Measurements from ENCODE around the gene TMEM79. TPM values are rescaled to one million over a fixed set of nuclear protein-coding genes. Genes with fewer than 3 reads are reported as not detected.
A peak's percentile ranks its signal among the peaks of the same experiment; 100 is the strongest.

TMEM79 gene
- total RNA-seq, 4 donors from 2014 or later, result 1.7 to 4.5 (median 3.1) TPM

DNA sequence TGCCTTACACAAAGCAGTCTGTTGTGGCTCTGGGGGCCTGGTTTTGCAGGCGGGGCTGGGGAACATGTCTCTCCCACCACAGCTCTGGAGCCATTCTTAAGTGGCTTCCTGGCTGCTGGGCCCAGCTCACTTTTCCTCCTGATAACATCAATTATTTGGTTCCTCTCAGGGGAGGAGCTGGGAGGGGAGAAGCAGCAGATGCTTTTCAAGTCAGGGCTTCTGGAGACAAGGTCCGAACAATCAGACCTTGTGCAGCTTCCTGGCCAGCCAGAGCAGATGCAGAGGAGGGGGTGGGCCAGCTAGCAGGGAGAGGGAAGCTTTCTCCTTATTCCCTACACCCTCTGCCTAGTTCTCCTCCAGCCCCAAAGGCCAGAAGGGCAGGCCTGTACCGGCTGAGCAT lies 32.6 kb upstream of the TMEM79 start:
- Histone ChIP-seq H3K9me3 (no peaks in the 10 kb centered on the region), H3K27ac (peak overlapping the region in 3 of 4 donors; percentile 36 to 60 (median 46)), H3K4me1 (peaks cover 0 to 54% (median 13%) of the 10 kb centered on the region in 4 donors), H3K27me3 (no peaks in the 10 kb centered on the region), H3K4me3 (no peak overlapping the region), H3K36me3 (peaks cover 0 to 75% (median 33%) of the 10 kb centered on the region in 3 donors)
- WGBS, 2 donors, result 11 to 22% methylated on average over 3 of the region's 3 CpGs
- no peak for TF ChIP-seq POLR2A (IDR thresholded peaks at IDR 0.05)
- TF ChIP-seq EP300 (IDR thresholded peaks at IDR 0.05), result no peak
- no peak for TF ChIP-seq CTCF (IDR thresholded peaks at IDR 0.05)
- DNase-seq (ENCODE audit: low spot score in 2 of 2), result no peak

DNA sequence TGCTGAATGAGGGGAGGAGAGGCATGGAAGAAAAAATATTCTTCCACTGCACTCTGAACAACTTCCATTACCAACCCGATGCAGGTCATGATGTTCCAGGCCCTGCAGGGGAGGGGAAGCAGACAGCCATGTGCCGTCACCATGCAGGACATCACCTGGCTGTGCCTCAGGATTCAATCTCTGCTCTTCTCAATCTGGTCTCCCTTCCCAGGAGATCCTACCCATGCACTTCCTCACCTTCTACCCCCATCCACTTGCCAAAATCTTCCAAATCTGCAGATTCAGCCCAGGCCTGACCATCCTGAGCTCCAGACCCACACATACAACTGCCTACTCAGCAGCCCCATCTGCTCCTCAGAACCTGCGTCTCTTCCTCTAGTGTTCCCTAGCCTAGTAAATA lies 30.5 kb upstream of the TMEM79 start:
- Histone ChIP-seq H3K9me3 (no peaks in the 10 kb centered on the region), H3K4me3 (no peak overlapping the region), H3K4me1 (peaks cover 0 to 35% (median 0%) of the 10 kb centered on the region in 4 donors), H3K27me3 (no peaks in the 10 kb centered on the region), H3K27ac (no peak overlapping the region), H3K36me3 (peaks cover 0 to 96% (median 40%) of the 10 kb centered on the region in 3 donors)
- no peak for DNase-seq (ENCODE audit: low spot score in 2 of 2)
- 94 to 97% methylated on average over 3 of the region's 3 CpGs for WGBS, 2 donors
- no peak for TF ChIP-seq CTCF (IDR thresholded peaks at IDR 0.05)
- TF ChIP-seq POLR2A (IDR thresholded peaks at IDR 0.05), result no peak
- TF ChIP-seq EP300 (IDR thresholded peaks at IDR 0.05), result no peak

DNA sequence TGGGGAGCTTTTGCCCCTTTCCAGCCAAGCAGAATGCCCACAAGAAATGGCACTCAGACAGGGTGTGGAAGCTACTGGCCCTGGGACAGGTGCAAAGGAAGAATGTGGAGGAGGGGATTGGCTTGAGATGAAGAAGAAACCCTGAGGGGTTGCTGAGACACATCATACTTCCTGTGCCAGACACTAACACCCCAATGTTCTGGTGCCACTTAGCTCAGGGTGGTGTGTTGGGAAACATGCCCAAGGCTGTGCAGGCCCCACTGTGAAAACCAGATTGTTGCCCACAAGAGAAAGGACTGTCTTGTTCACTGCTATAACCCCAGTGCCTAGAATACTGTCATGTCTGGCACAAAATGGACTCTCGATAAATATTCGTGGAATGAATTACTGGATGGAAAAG lies 26.4 kb upstream of the TMEM79 start:
- 79 to 90% methylated on average over 2 of the region's 2 CpGs for WGBS, 2 donors
- no peak for DNase-seq (ENCODE audit: low spot score in 2 of 2)
- no peaks in the 10 kb centered on the region for H3K9me3 ChIP-seq
- H3K4me3 ChIP-seq, result no peak overlapping the region
- H3K27me3 ChIP-seq, result no peaks in the 10 kb centered on the region
- peaks cover 0 to 13% (median 0%) of the 10 kb centered on the region in 4 donors for H3K4me1 ChIP-seq
- H3K27ac ChIP-seq, result no peak overlapping the region
- H3K36me3 ChIP-seq, result peaks cover 7 to 98% (median 50%) of the 10 kb centered on the region in 3 donors
- TF ChIP-seq POLR2A (IDR thresholded peaks at IDR 0.05) (no peak), CTCF (IDR thresholded peaks at IDR 0.05) (no peak), EP300 (IDR thresholded peaks at IDR 0.05) (no peak)

DNA sequence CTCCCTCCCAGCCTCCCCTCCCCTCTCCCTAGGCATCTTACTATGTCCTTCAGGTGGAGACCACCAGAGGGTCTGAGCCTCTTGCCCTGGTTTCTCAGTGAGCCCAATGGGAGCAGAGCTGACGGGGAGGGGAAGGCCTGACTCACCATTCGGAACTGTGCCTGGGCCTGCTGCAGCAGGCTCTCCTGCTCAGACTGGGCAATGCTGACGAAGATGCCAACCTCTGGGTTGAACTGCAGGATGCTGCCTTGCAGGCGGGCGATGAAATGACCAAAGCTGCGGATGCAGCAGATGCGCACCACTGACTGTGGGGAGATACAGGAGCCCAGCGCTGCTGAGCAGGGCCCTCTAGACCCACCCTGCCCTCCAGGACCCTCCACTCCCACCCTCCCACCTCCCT lies 25.3 kb upstream of the TMEM79 start:
- TF ChIP-seq EP300 (IDR thresholded peaks at IDR 0.05) (no peak), CTCF (IDR thresholded peaks at IDR 0.05) (no peak), POLR2A (IDR thresholded peaks at IDR 0.05) (no peak)
- 94 to 100% methylated on average over 6 to 8 of the region's 8 CpGs for WGBS, 2 donors
- peaks cover 10 to 98% (median 40%) of the 10 kb centered on the region in 3 donors for H3K36me3 ChIP-seq

DNA sequence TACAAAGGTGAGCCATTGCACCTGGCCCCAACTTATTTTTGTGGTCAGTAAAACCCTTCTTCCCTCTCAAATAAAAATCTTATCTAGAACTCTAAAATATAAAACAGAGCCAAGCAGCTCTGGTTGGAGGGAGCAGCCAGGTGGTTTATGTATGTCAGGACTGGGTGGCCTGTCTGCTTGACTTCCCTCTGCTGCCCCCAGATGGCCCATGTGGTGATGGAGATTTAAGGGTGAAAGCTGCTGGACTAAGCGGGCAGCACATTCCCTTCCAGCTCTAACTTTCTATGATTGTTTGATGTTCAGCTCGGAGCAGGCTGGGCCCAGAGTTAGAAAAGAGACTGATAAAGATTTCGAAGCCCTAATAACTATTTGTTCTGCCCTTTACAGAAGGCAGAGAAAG lies 24.3 kb upstream of the TMEM79 start:
- peak overlapping the region in 1 of 4 donors; percentile 56 for H3K27ac ChIP-seq
- TF ChIP-seq CTCF (IDR thresholded peaks at IDR 0.05) (no peak), EP300 (IDR thresholded peaks at IDR 0.05) (no peak), POLR2A (IDR thresholded peaks at IDR 0.05) (no peak)
- no peak overlapping the region for H3K4me3 ChIP-seq
- 64 to 65% methylated on average over 3 of the region's 3 CpGs for WGBS, 2 donors
- DNase-seq (ENCODE audit: low spot score in 2 of 2), result no peak
- H3K9me3 ChIP-seq, result no peaks in the 10 kb centered on the region
- peaks cover 0 to 15% (median 0%) of the 10 kb centered on the region in 4 donors for H3K4me1 ChIP-seq
- peaks cover 10 to 100% (median 34%) of the 10 kb centered on the region in 3 donors for H3K36me3 ChIP-seq
- no peaks in the 10 kb centered on the region for H3K27me3 ChIP-seq

More for the DNA sequence above, 25.3 kb upstream of the TMEM79 start:
- DNase-seq (ENCODE audit: low spot score in 2 of 2), result no peak
- H3K4me3 ChIP-seq, result no peak overlapping the region
- H3K27ac ChIP-seq, result no peak overlapping the region
- no peaks in the 10 kb centered on the region for H3K27me3 ChIP-seq
- no peaks in the 10 kb centered on the region for H3K9me3 ChIP-seq
- H3K4me1 ChIP-seq, result peaks cover 0 to 15% (median 0%) of the 10 kb centered on the region in 4 donors
